ENCODE data around the gene DPP10.

Gene DPP10

GRCh38 chr2:114495046-114495445, 52.6 kb downstream of the DPP10 start:
- POLR2A ChIA-PET, result no interaction called here

GRCh38 chr2:114496959-114497358, 54.5 kb downstream of the DPP10 start:
- CTCF ChIA-PET, result no interaction called here
- DNase-seq (ENCODE audit: low read depth, low spot score), result no peak
- no peak for TF ChIP-seq CTCF (IDR thresholded peaks at IDR 0.05; ENCODE audit: insufficient read depth, low read length, missing control alignments)
- H3K4me3 ChIP-seq (ENCODE audit: low read depth, low read length), result no peak overlapping the region
- POLR2A ChIA-PET, result no interaction called here

More at GRCh38 chr2:114495046-114495445, 52.6 kb downstream of the DPP10 start:
- DNase-seq (ENCODE audit: low read depth, low spot score), result no peak
- CTCF ChIA-PET, result no interaction called here
- TF ChIP-seq CTCF (IDR thresholded peaks at IDR 0.05; ENCODE audit: insufficient read depth, low read length, missing control alignments), result no peak
- H3K4me3 ChIP-seq (ENCODE audit: low read depth, low read length), result no peak overlapping the region

GRCh38 chr2:114499101-114499500, 56.7 kb downstream of the DPP10 start:
- H3K4me3 ChIP-seq (ENCODE audit: low read depth, low read length), result no peak overlapping the region
- CTCF ChIA-PET, result no interaction called here
- no peak for TF ChIP-seq CTCF (IDR thresholded peaks at IDR 0.05; ENCODE audit: insufficient read depth, low read length, missing control alignments)
- POLR2A ChIA-PET, result no interaction called here
- no peak for DNase-seq (ENCODE audit: low read depth, low spot score)

GRCh38 chr2:114507744-114508143, 65.3 kb downstream of the DPP10 start:
- ChIA-PET POLR2A (no interaction called here), CTCF (no interaction called here)
- TF ChIP-seq CTCF (IDR thresholded peaks at IDR 0.05; ENCODE audit: insufficient read depth, low read length, missing control alignments), result no peak
- no peak for DNase-seq (ENCODE audit: low read depth, low spot score)
- H3K4me3 ChIP-seq (ENCODE audit: low read depth, low read length), result no peak overlapping the region

- TF ChIP-seq CTCF (IDR thresholded peaks at IDR 0.05; ENCODE audit: insufficient read depth, low read length, missing control alignments), result no peak
- no peak overlapping the region for H3K4me3 ChIP-seq (ENCODE audit: low read depth, low read length)
- CTCF ChIA-PET, result no interaction called here
- POLR2A ChIA-PET, result no interaction called here
- no peak for DNase-seq (ENCODE audit: low read depth, low spot score)
These were observed 73.4 kb downstream of the DPP10 start for GRCh38 chr2:114515882-114516281.

- no peak for DNase-seq (ENCODE audit: low read depth, low spot score)
- CTCF ChIA-PET, result no interaction called here
- H3K4me3 ChIP-seq (ENCODE audit: low read depth, low read length), result no peak overlapping the region
- POLR2A ChIA-PET, result no interaction called here
- no peak for TF ChIP-seq CTCF (IDR thresholded peaks at IDR 0.05; ENCODE audit: insufficient read depth, low read length, missing control alignments)
These were observed 75.1 kb downstream of the DPP10 start for GRCh38 chr2:114517580-114517979.

All from AG04449 (cell line).